GM19099 (cell line): ENCODE results near the gene MAZ.

Experiments used
- POLR2A ChIP-seq: IDR thresholded peaks from 3 replicates; pipeline ENCODE4 v1.6.1; 2011; ENCODE audit warnings: low read depth; ENCODE audit not compliant: insufficient read length; ENCODE audit errors: extremely low read depth

The MAZ gene

GRCh38 chr16:29834079-29834478, 27.8 kb downstream of the MAZ start:
- TF ChIP-seq POLR2A = no peak

GRCh38 chr16:29835926-29836325, 29.6 kb downstream of the MAZ start:
- TF ChIP-seq POLR2A = no peak

GRCh38 chr16:29836623-29837022, 30.3 kb downstream of the MAZ start:
- no peak for TF ChIP-seq POLR2A

- no peak for TF ChIP-seq POLR2A
These were observed 31.5 kb downstream of the MAZ start for GRCh38 chr16:29837841-29838240.

- no peak for TF ChIP-seq POLR2A
These were observed 33.5 kb downstream of the MAZ start for GRCh38 chr16:29839822-29840221.

- no peak for TF ChIP-seq POLR2A
These were observed 33.9 kb downstream of the MAZ start for GRCh38 chr16:29840240-29840639.

GRCh38 chr16:29841631-29842030, 35.3 kb downstream of the MAZ start:
- no peak for TF ChIP-seq POLR2A

GRCh38 chr16:29842732-29843346, 36.5 kb downstream of the MAZ start:
- TF ChIP-seq POLR2A = no peak

- TF ChIP-seq POLR2A = no peak
These were observed 37.6 kb downstream of the MAZ start for GRCh38 chr16:29843931-29844330.

- no peak for TF ChIP-seq POLR2A
These were observed 38.4 kb downstream of the MAZ start for GRCh38 chr16:29844575-29845331.

GRCh38 chr16:29845656-29846055, 39.3 kb downstream of the MAZ start:
- TF ChIP-seq POLR2A = no peak

GRCh38 chr16:29848420-29849297, 42.3 kb downstream of the MAZ start:
- TF ChIP-seq POLR2A = no peak

- TF ChIP-seq POLR2A = no peak
These were observed 43.2 kb downstream of the MAZ start for GRCh38 chr16:29849505-29849904.

GRCh38 chr16:29850998-29851397, 44.7 kb downstream of the MAZ start:
- TF ChIP-seq POLR2A = no peak

GRCh38 chr16:29852654-29853053, 46.3 kb downstream of the MAZ start:
- no peak for TF ChIP-seq POLR2A
